ENCODE results near the gene STARD10.

Gene STARD10

DNA sequence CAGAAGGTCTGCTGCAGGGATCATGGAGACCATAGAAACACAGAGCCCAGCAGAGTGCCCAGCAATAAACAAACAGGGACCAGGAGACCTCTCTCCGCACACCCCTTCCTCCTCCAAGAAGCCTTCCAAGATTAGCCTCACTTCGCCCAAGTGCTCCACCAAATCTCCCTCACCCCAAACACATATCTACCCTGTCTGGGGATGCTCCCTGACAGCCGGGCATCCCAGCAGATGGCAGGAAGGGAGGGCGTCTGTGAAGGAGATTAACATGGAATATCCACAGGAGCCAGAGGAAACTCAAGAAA is 68.2 kb downstream of the STARD10 start:
- peak overlapping the region; percentile 9 for H3K27ac ChIP-seq (ENCODE audit: poor library complexity, severe bottlenecking)
- H3K9me3 ChIP-seq (ENCODE audit: severe bottlenecking): no peaks in the 10 kb centered on the region
- no peak for DNase-seq (ENCODE audit: low spot score)

DNA sequence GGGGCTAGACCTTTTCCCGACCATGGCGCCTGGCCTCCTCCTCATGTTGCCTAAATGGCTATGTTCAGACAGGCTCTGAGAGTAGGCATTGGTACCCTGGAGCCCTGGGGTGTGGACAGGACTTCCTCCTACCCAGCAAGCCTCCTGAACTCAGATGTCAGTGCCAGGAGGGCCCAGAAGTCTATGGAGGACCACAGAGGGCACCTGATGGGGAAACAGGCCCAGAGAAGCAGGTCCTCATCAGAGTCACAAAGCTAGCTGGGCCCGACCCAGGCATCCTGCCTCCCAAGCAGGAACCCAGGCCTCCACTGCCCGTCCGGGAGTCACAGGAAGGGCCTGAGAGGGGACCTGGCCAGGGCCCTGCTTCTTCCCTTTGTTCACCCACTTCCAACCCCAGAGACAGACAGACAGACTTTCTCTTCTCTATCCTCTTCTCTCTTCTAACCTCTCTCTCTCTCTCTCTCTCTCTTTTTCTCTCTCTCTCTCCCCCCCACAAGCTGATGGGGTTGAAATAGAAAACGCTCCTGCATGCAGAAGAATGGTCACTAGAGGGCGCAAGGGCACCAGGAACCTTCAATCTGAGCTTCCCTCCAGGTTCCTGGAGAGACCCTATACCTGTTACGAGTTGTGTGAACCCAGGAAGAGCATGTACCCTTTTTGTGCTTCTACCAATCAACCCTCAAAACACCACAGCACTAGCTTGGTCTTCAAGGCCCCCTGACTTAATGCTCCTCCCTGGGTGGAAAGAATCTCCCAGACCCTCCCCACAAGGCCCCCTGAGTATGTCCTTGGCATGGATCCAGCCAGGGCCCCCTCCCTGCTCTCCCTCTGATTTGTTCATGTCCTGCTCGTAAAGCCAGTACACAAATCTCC is 68.8 kb downstream of the STARD10 start:
- Histone ChIP-seq H3K27me3 (ENCODE audit: insufficient read depth, poor library complexity, severe bottlenecking) (no peaks in the 10 kb centered on the region), H3K4me1 (ENCODE audit: insufficient read depth, poor library complexity, severe bottlenecking) (peaks cover 12% of the 10 kb centered on the region), H3K4me3 (ENCODE audit: severe bottlenecking) (no peak overlapping the region), H3K36me3 (ENCODE audit: low read depth) (no peaks in the 10 kb centered on the region; the same call in 1 of the 2 replicates), H3K9me3 (ENCODE audit: severe bottlenecking) (no peaks in the 10 kb centered on the region), H3K27ac (ENCODE audit: poor library complexity, severe bottlenecking) (peak overlapping the region; percentile 79)
- no peak for DNase-seq (ENCODE audit: low spot score)
- ATAC-seq (ENCODE audit: low read depth): 0 out of 3 replicates have a peak, but pooled peaks have one; percentile 15
- TF ChIP-seq, protein P1, sequence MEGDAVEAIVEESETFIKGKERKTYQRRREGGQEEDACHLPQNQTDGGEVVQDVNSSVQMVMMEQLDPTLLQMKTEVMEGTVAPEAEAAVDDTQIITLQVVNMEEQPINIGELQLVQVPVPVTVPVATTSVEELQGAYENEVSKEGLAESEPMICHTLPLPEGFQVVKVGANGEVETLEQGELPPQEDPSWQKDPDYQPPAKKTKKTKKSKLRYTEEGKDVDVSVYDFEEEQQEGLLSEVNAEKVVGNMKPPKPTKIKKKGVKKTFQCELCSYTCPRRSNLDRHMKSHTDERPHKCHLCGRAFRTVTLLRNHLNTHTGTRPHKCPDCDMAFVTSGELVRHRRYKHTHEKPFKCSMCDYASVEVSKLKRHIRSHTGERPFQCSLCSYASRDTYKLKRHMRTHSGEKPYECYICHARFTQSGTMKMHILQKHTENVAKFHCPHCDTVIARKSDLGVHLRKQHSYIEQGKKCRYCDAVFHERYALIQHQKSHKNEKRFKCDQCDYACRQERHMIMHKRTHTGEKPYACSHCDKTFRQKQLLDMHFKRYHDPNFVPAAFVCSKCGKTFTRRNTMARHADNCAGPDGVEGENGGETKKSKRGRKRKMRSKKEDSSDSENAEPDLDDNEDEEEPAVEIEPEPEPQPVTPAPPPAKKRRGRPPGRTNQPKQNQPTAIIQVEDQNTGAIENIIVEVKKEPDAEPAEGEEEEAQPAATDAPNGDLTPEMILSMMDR (IDR thresholded peaks at IDR 0.05; ENCODE audit: poor library complexity, severe bottlenecking): peak; percentile 90

More for the DNA sequence above, 68.2 kb downstream of the STARD10 start:
- no peaks in the 10 kb centered on the region; the same call in 1 of the 2 replicates for H3K36me3 ChIP-seq (ENCODE audit: low read depth)
- no peak overlapping the region for H3K4me3 ChIP-seq (ENCODE audit: severe bottlenecking)
- ATAC-seq (ENCODE audit: low read depth): no peak
- peaks cover 12% of the 10 kb centered on the region for H3K4me1 ChIP-seq (ENCODE audit: insufficient read depth, poor library complexity, severe bottlenecking)
- TF ChIP-seq, protein P1 (IDR thresholded peaks at IDR 0.05; ENCODE audit: poor library complexity, severe bottlenecking): no peak
- H3K27me3 ChIP-seq (ENCODE audit: insufficient read depth, poor library complexity, severe bottlenecking): no peaks in the 10 kb centered on the region

DNA sequence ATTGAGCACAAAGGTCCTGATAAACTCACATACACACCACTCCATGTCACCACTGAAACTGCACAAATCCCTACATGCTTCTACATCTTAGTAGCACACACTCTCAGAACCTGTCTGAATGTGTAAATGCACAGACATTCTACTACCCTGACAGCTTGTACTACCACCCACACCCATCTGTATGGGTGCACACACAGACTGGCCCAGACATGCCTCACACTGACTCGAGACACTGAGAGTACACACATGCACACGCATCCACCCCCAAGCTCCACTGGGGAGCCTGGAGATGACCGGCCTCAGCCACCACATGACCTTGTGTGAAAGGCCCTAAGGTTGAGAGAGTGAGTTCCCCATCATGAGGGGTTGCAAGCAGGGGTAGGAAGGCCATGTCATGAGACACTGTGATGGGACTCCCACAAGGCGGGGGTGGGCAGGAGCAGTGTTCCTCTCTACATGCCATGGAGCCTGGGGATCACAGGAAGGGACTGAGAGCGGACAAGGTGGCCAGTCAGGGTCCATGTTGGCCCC is 69.8 kb downstream of the STARD10 start:
- Histone ChIP-seq H3K4me3 (ENCODE audit: severe bottlenecking) (no peak overlapping the region), H3K9me3 (ENCODE audit: severe bottlenecking) (no peaks in the 10 kb centered on the region), H3K4me1 (ENCODE audit: insufficient read depth, poor library complexity, severe bottlenecking) (peaks cover 12% of the 10 kb centered on the region), H3K27ac (ENCODE audit: poor library complexity, severe bottlenecking) (peak overlapping the region; percentile 79), H3K27me3 (ENCODE audit: insufficient read depth, poor library complexity, severe bottlenecking) (no peaks in the 10 kb centered on the region), H3K36me3 (ENCODE audit: low read depth) (peaks cover 6% of the 10 kb centered on the region)
- DNase-seq (ENCODE audit: low spot score) (no peak), ATAC-seq (ENCODE audit: low read depth) (no peak)
- TF ChIP-seq, protein P1 (IDR thresholded peaks at IDR 0.05; ENCODE audit: poor library complexity, severe bottlenecking): no peak

DNA sequence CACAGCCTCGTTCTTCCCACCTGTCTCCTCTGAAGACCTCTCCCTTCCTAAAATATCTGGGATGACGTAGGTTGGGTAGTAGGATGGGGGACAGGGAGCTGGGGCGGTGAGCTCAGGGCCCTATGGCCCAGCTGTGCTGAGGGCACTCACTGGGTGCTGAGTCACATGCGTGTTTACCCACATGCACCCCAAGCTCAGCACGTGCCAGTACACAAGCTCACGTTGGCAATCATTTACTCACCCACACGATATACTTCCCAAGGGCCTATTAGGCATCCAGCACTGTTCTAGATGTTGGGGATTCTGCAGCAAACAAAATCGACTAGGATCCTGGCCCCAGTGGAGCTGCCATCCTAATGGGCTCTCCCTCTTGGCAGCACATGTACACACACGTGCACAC is 70.3 kb downstream of the STARD10 start:
- no peak overlapping the region for H3K4me3 ChIP-seq (ENCODE audit: severe bottlenecking)
- H3K4me1 ChIP-seq (ENCODE audit: insufficient read depth, poor library complexity, severe bottlenecking): peaks cover 12% of the 10 kb centered on the region
- no peak for ATAC-seq (ENCODE audit: low read depth)
- TF ChIP-seq, protein P1 (IDR thresholded peaks at IDR 0.05; ENCODE audit: poor library complexity, severe bottlenecking): no peak
- no peaks in the 10 kb centered on the region for H3K27me3 ChIP-seq (ENCODE audit: insufficient read depth, poor library complexity, severe bottlenecking)
- no peaks in the 10 kb centered on the region for H3K9me3 ChIP-seq (ENCODE audit: severe bottlenecking)
- H3K36me3 ChIP-seq (ENCODE audit: low read depth): peaks cover 10% of the 10 kb centered on the region
- DNase-seq (ENCODE audit: low spot score): no peak
- H3K27ac ChIP-seq (ENCODE audit: poor library complexity, severe bottlenecking): peak overlapping the region; percentile 79
